NCI-H345 treated with DMSO at 0.1 percent for 48 hours (cell line): ENCODE results near the gene ASCC1.
"Not testable (repeated sequence)": the region's sequence is repeated elsewhere in the genome, so short reads cannot be mapped to it uniquely, and the experiment has no call there.

Experiments
- DNase-seq: peaks from one replicate; lab custom pipeline; 2025; ENCODE audit not compliant: unreplicated experiment; lab: John Stamatoyannopoulos, UW

The ASCC1 gene

DNA sequence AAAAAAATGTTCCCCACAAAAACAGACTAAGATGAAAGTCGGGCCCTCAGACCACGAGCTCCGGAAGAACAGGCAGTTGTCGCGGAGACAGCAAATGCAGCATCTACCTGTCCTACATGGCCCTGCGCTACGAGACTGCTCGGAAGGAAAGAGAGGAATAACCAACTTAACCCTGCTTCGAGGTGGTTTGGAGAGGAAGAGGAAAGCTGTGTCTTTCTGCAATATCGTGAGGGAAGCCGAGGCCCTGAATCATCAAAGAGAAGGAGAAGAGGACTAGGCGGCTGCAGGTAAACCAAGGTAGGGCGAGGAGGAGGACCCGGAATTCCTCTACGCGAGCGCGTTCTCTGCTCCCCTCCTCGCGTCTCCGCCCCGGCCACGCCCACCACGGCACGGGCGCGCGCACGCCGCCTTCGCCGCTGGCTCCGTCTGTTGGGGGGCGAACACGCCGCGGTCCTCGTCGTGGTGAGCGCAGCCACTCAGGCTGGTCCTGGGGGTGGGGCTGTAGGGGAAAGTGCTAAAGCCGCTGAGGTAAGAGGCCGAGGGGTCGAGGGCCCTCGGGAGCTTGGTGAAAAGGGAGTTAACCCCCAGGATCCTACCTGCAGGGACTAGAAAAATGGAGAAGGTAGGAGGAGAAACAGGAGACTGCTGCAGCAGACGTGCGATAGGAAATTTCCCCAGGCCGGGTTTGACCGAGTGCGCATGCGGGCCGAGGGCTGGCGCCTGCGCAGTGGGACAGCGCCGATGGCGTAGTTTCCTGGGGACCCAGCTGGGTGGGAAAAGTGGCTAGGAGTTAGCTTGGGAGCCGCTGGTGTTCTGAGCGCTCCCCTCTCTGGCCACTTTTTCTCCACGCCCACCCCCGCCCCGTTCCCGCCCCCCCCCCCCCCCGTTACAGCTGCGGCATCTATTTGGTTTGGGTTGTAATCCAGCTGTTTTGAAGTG is at the start of gene ASCC1, which contains the start of gene ANAPC16:
Gene ASCC1, minus strand, starts transcription at position 666 of the 939 bp plus-strand sequence. CDS start 2,978 bp downstream, outside the sequence.
Gene ANAPC16, plus strand, starts transcription at position 402 of the 939 bp plus-strand sequence. CDS start 7,903 bp downstream, outside the sequence.
- DNase-seq = peak; percentile 85

DNA sequence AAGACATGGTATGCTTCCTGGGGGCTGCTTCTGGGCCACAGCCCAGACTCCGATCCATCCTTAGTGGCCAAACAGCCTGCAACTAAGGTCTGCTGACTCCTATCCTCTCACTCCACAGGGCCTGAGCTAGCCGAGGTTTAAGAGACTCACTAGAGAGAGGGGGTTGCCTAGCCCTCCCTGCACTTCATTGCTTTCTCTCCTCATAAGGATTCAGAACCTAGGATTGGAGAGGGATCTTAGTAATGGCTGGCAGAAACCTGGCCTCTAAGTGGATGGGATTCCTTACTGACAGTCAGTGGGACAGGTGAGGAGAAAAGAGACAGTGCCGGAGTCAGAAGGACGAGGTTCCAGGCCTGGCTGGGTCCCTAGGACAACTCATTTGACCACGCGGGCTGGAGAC is 49.4 kb upstream of the ASCC1 start:
- no peak for DNase-seq

DNA sequence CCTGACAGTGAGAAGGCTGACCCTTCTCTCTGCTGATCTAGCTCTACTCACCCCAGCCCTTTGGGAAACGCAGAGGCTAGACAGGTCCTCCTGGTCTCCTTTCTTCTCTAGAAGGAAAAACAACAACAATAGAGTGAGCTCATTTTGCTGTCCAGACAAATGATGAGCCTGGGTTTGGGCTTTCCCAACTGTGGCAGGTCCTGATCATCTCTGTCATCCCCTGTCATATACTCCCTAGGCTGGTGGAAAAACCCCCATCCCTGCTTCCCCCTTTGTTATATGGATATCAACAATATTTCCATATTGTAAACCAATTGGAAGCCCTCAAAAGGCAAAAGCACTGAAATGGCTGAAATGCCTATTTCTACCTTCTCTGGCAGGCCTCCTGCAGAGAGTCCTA is 48.5 kb upstream of the ASCC1 start:
- DNase-seq = no peak

DNA sequence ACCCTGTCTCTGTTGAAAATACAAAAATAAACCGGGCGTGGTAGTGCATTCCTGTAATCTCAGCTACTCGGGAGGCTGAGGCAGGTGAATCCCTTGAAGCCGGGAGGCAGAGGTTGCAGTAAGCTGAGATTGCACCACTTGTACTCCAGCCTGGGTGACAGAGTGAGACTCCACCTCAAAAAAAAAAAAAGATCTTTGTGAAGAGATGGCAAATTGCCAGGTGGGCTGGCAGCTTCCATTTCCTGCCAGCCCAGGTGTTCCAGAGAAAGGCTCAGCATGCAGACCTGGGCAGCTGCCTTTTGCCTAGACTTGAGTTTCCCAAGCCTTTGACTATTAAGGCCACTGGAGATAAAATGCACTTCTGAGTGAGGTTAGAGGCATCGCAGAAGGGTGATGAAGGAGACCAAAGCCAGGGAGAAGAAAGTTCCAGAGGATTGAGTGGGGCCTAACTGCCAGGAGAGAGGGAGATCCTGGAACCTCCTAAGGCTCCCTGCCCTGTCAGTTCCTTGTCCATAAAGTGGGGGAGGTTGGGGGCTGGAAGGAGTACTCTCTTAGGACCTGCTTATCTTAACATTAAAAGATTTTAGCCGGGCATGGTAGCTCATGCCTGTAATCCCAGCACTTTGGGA is 47.7 kb upstream of the ASCC1 start:
- peak; percentile 89 for DNase-seq

- DNase-seq = no peak
Observed at GRCh38 chr10:72261784-72262404, 45.8 kb upstream of the ASCC1 start.

- DNase-seq = no peak
Observed at GRCh38 chr10:72260976-72261783, 45.1 kb upstream of the ASCC1 start.

- no peak for DNase-seq
Observed at GRCh38 chr10:72260239-72260975, 44.3 kb upstream of the ASCC1 start.

DNA sequence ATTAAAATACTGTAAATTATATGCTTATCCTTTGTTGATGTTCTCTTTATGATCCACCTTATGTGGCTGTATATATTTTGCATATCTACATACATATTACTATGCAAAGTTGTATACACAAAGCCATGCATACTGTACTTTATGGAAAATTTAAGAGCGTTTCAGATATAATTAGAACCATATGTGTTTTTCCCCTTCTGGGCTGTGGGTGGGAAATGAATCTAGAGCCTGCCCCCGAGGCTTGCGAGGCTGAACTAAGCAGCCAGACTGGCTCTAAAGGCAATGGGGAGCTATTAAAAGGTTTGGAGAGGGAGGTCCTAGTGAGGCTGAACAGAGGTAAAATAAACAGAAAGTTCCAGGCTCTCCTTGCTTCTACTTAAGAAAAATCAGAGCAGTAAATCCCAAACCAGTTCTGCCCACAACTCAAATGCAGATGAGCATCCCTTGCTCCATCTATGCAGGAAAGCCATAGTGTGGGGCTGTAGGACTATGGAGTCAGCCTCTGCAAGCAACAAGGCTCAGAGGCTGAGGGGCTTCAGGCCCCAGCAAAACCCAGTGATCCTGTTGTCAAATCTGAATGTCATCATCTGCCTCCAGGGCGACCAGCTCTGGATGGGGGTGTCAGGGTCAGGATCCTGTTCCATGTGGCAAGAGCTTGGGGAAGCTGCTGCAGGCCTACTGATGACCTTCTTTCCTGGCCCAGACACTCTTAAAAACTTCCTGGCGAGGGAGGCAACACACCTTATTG is 43.6 kb upstream of the ASCC1 start:
- no peak for DNase-seq

DNA sequence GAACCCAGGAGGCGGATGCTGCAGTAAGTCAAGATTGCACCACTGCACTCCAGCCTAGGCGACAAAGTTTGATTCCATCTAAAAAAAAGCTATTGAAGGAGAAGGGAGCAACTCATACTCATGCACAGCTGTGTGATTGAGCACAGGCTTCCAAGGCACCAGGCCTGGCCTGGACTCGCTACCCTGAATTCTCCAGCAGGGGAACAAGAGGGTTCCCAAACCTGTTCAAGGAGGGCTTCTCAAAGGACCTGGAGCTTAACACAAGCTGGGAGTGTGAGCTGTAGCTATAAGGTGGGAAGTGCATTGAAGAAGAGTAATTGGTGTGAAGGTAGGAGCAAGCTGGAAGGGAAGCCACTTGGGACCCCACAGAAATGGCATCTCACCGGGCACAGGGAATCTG is 42.5 kb upstream of the ASCC1 start:
- DNase-seq = no peak

- DNase-seq = no peak
Observed at GRCh38 chr10:72257051-72257892, 41.2 kb upstream of the ASCC1 start.

- DNase-seq = no peak
Observed at GRCh38 chr10:72255977-72256729, 40.1 kb upstream of the ASCC1 start.

DNA sequence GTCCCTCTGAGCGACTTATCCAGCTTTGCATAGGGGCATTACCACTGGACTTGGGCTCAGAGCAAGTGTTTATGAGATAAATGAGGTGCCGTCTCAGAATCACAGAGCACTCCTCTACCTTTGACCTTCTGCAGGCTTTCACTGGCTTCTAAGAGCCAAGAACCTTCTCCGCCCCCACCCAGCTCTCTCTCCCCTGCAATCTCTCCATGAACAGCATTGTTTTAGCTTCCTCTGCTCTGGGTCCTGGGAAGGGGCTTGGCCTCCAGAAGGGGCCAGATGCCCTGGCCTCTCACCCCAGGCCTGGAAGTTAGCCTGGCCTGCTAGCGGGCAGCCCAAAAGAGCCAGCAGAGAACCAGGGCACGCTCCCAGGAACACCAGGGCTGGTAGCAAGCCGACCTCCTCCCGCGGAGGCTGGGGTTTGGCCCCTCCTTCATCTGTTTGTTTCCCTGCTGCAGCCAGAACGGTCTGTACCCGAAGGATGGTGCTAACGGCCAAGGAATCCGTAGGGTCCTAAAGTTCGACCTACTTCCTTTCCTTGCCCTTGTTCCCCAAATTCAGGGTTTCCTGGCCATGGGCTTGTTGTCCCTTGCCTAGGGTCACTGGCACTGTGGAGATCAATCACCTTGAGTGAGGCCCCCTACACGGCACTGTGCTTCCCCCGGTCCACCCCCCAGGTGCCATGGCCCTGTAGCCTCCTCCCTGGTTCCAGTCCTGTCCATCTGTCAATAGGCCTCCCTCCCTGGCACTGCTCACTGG is 38.9 kb upstream of the ASCC1 start:
- DNase-seq = no peak

- no peak for DNase-seq
Observed at GRCh38 chr10:72253578-72253977, 37.5 kb upstream of the ASCC1 start.

- no peak for DNase-seq
Observed at GRCh38 chr10:72252972-72253371, 36.9 kb upstream of the ASCC1 start.

DNA sequence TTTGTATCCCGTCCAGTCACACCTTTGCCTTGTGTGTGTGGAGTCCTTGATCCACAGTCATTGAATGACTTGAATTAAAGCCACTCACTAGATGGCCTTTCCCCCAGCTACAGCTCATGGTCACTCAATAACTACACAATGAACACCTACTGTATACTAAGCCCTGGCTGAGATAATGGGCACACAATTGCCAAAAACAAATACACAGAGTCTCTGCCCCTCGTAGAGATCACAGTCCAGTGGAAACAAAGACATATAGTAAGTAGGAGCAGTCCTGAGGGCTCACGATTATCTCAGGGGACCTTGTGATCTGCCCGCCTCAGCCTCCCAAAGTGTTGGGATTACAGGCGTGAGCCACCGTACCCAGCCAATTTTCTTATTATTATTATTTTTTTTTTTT is 35.6 kb upstream of the ASCC1 start:
- DNase-seq = no peak

DNA sequence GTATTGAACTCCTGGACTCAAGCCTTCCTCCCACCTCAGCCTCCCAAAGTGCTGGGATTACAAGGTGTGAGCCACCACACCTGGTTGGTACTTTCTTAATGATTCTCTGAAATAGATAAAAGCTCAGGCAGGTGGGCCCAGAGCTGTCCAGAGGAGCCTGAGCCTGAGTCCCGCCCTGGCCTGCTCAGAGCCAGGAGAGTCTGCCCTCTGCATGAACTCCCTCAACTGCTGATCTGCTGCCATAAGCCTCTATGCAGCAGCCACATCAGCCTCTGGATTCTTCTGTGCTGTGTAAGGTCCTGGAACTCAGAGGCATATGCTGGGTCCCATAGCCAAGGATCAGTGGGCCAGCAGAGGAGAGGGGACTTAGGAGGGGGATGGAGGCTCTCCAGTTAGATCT is 34.6 kb upstream of the ASCC1 start:
- no peak for DNase-seq

DNA sequence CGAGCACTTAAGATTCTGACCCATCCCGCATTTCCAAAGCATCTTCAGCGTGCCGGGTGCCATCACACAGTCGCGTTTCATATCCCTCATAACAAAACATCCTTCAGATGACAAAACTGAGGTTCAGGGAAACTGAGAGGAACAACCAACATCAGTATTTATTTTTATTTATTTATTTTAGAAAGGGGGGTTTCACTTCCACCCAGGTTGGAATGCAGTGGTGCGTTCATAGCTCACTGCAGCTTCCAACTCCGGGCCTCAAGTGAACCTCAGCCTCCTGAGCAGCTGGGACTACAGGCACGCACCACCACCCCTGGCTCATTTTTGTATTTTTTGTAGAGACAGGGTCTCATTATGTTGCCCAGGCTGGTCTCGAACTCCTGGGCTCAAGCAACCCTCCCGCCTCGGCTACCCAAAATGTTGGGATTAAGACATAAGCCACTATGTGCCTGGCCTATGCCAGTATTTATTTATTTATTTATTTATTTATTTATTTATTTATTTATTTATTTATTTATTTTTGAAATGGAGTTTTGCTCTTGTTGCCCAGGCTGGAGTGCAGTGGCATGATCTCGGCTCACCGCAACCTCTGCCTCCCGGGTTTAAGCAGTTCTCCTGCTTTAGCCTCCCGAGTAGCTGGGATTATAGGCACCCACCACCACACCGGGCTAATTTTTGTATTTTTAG is 33.2 kb upstream of the ASCC1 start:
- not testable (repeated sequence) for DNase-seq
